WERI-Rb-1 (cell line): ENCODE data around the gene DAW1.

ENCODE experiments used
- DNase-seq: peaks from one replicate; pipeline ENCODE4 v3.0.0-alpha.2; 2020
- H3K27ac ChIP-seq: fragments of 250-450 bp; sonication (Bioruptor Pico); 2 replicates; pipeline ENCODE4 v1.5.1; 2020; ENCODE audit warnings: mild to moderate bottlenecking, moderate library complexity
- H3K27me3 ChIP-seq: fragments of 250-450 bp; sonication (Bioruptor Pico); 2 replicates; pipeline ENCODE4 v1.5.1; 2021; ENCODE audit warnings: mild to moderate bottlenecking, low read depth, moderate library complexity; ENCODE audit not compliant: insufficient read depth, severe bottlenecking
- H3K36me3 ChIP-seq: fragments of 250-450 bp; sonication (Bioruptor Pico); 2 replicates; pipeline ENCODE4 v1.5.1; 2020; ENCODE audit warnings: mild to moderate bottlenecking, moderate library complexity
- H3K4me3 ChIP-seq: 2 replicates; pipeline ENCODE4 v1.5.1; 2011; ENCODE audit warnings: low read depth, mild to moderate bottlenecking, control low read depth, low read length
- H3K9me3 ChIP-seq: fragments of 250-450 bp; sonication (Bioruptor Pico); 2 replicates; pipeline ENCODE4 v1.5.1; 2021; ENCODE audit warnings: mild to moderate bottlenecking, moderate library complexity; ENCODE audit not compliant: severe bottlenecking
- TF ChIP-seq, protein P1 (sequence below): IDR thresholded peaks from 2 replicates; pipeline ENCODE4 v1.5.1; 2011; ENCODE audit warnings: low read depth, mild to moderate bottlenecking, control low read depth, inconsistent platforms, low read length

DAW1 gene

DNA sequence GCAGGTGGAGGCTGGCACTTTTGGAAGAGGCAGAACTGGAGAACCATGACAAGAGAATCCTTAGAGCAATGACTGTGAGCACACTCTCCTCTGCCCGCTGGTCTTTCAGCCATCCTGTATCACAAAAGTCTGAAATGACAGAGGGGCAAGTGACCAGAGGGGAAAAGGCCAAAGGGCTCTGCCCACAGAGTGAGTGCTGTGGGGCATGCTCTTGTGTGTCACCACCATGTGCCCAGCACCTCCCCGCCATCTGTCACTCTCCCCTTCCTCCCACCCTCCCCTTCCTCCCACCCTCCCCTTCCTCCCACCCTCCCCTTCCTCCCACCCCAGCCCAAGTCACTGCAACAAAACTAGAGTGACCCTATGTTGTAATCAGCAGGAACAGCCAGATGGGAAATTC, 31.9 kb downstream of the DAW1 start:
- no peak for DNase-seq
- TF ChIP-seq, protein P1, sequence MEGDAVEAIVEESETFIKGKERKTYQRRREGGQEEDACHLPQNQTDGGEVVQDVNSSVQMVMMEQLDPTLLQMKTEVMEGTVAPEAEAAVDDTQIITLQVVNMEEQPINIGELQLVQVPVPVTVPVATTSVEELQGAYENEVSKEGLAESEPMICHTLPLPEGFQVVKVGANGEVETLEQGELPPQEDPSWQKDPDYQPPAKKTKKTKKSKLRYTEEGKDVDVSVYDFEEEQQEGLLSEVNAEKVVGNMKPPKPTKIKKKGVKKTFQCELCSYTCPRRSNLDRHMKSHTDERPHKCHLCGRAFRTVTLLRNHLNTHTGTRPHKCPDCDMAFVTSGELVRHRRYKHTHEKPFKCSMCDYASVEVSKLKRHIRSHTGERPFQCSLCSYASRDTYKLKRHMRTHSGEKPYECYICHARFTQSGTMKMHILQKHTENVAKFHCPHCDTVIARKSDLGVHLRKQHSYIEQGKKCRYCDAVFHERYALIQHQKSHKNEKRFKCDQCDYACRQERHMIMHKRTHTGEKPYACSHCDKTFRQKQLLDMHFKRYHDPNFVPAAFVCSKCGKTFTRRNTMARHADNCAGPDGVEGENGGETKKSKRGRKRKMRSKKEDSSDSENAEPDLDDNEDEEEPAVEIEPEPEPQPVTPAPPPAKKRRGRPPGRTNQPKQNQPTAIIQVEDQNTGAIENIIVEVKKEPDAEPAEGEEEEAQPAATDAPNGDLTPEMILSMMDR: no peak
- Histone ChIP-seq H3K27me3 (peaks cover 11% of the 10 kb centered on the region), H3K9me3 (no peaks in the 10 kb centered on the region), H3K4me3 (no peak overlapping the region), H3K27ac (no peak overlapping the region), H3K36me3 (no peaks in the 10 kb centered on the region)

GRCh38 chr2:227906991-227907390, 35.6 kb downstream of the DAW1 start:
- TF ChIP-seq, protein P1: no peak
- H3K9me3 ChIP-seq: no peaks in the 10 kb centered on the region
- DNase-seq: no peak
- no peaks in the 10 kb centered on the region for H3K36me3 ChIP-seq
- H3K27ac ChIP-seq: no peak overlapping the region
- H3K4me3 ChIP-seq: no peak overlapping the region
- H3K27me3 ChIP-seq: peaks cover 9% of the 10 kb centered on the region

- no peak overlapping the region for H3K27ac ChIP-seq
- H3K36me3 ChIP-seq: no peaks in the 10 kb centered on the region
- no peak for DNase-seq
- TF ChIP-seq, protein P1: no peak
- no peak overlapping the region for H3K4me3 ChIP-seq
- H3K27me3 ChIP-seq: peaks cover 12% of the 10 kb centered on the region
- H3K9me3 ChIP-seq: no peaks in the 10 kb centered on the region
These were observed 37.0 kb downstream of the DAW1 start for GRCh38 chr2:227908266-227909054.

GRCh38 chr2:227914362-227914761, 42.9 kb downstream of the DAW1 start:
- no peak overlapping the region for H3K27ac ChIP-seq
- TF ChIP-seq, protein P1: no peak
- no peak for DNase-seq
- peaks cover 31% of the 10 kb centered on the region for H3K27me3 ChIP-seq
- H3K4me3 ChIP-seq: no peak overlapping the region
- no peaks in the 10 kb centered on the region for H3K9me3 ChIP-seq
- no peaks in the 10 kb centered on the region for H3K36me3 ChIP-seq

- no peak for DNase-seq
- TF ChIP-seq, protein P1: no peak
These were observed 50.2 kb downstream of the DAW1 start for GRCh38 chr2:227921648-227922047.

GRCh38 chr2:227932001-227932400, 60.6 kb downstream of the DAW1 start:
- Histone ChIP-seq H3K27ac (no peak overlapping the region), H3K9me3 (peaks cover 2% of the 10 kb centered on the region), H3K27me3 (peaks cover 3% of the 10 kb centered on the region), H3K4me3 (no peak overlapping the region), H3K36me3 (no peaks in the 10 kb centered on the region)
- no peak for DNase-seq
- TF ChIP-seq, protein P1: no peak

More at GRCh38 chr2:227921648-227922047, 50.2 kb downstream of the DAW1 start:
- H3K9me3 ChIP-seq: no peaks in the 10 kb centered on the region
- H3K27ac ChIP-seq: no peak overlapping the region
- no peak overlapping the region for H3K4me3 ChIP-seq
- no peaks in the 10 kb centered on the region for H3K36me3 ChIP-seq
- H3K27me3 ChIP-seq: peaks cover 39% of the 10 kb centered on the region
